ENCODE data around the gene ZNF579. TPM values are rescaled to one million over a fixed set of nuclear protein-coding genes. Genes with fewer than 3 reads are reported as not detected.
A peak's percentile ranks its signal among the peaks of the same experiment; 100 is the strongest.

ZNF579 gene
- total and polyA plus RNA-seq, 9 of the 15 experiments (the other 6 are each of a cell fraction or from before 2014, with no cell fraction given), result 0.06 to 15.9 (median 1.6) TPM

DNA sequence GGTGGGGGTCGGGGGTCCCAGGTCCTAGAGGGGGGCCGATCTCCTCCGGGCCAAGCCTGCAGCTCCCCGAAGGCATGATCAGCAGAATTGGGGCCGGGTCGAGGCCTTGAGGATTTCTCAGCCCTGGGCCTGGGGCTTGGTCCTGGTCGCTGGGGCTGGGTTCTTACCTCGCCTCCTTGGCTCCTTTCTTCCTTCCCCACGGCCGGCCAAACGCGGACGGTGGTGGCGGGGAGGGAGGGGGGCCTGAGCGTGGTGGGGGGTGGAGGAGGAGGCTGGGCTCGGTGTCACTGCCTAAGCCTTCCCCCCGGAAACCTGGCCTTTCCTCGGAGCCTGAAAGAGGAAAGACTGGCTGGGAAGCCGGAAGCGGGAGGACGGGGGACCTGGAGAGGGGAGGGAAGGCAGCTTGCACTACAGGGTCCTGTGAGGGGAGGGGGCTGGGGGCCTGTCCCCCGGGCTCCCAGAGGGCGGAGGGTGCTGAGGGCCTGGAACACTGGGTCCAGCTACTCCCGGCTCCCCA lies at the start of gene ZNF579 (continued):
- TF ChIP-seq, protein P1, sequence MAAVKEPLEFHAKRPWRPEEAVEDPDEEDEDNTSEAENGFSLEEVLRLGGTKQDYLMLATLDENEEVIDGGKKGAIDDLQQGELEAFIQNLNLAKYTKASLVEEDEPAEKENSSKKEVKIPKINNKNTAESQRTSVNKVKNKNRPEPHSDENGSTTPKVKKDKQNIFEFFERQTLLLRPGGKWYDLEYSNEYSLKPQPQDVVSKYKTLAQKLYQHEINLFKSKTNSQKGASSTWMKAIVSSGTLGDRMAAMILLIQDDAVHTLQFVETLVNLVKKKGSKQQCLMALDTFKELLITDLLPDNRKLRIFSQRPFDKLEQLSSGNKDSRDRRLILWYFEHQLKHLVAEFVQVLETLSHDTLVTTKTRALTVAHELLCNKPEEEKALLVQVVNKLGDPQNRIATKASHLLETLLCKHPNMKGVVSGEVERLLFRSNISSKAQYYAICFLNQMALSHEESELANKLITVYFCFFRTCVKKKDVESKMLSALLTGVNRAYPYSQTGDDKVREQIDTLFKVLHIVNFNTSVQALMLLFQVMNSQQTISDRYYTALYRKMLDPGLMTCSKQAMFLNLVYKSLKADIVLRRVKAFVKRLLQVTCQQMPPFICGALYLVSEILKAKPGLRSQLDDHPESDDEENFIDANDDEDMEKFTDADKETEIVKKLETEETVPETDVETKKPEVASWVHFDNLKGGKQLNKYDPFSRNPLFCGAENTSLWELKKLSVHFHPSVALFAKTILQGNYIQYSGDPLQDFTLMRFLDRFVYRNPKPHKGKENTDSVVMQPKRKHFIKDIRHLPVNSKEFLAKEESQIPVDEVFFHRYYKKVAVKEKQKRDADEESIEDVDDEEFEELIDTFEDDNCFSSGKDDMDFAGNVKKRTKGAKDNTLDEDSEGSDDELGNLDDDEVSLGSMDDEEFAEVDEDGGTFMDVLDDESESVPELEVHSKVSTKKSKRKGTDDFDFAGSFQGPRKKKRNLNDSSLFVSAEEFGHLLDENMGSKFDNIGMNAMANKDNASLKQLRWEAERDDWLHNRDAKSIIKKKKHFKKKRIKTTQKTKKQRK (IDR thresholded peaks at IDR 0.05; ENCODE audit: borderline replicate concordance, low read depth, low read length), result no peak
- TF ChIP-seq SAFB (IDR thresholded peaks at IDR 0.05; ENCODE audit: borderline replicate concordance, low read depth, low read length), result no peak
- no peak for TF ChIP-seq CREB1 (IDR thresholded peaks at IDR 0.05)
- no peak for TF ChIP-seq CREB1 (CRISPR knock-in tag; IDR thresholded peaks at IDR 0.05)
- TF ChIP-seq, protein P2, sequence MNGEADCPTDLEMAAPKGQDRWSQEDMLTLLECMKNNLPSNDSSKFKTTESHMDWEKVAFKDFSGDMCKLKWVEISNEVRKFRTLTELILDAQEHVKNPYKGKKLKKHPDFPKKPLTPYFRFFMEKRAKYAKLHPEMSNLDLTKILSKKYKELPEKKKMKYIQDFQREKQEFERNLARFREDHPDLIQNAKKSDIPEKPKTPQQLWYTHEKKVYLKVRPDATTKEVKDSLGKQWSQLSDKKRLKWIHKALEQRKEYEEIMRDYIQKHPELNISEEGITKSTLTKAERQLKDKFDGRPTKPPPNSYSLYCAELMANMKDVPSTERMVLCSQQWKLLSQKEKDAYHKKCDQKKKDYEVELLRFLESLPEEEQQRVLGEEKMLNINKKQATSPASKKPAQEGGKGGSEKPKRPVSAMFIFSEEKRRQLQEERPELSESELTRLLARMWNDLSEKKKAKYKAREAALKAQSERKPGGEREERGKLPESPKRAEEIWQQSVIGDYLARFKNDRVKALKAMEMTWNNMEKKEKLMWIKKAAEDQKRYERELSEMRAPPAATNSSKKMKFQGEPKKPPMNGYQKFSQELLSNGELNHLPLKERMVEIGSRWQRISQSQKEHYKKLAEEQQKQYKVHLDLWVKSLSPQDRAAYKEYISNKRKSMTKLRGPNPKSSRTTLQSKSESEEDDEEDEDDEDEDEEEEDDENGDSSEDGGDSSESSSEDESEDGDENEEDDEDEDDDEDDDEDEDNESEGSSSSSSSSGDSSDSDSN (IDR thresholded peaks at IDR 0.05; ENCODE audit: borderline replicate concordance in 1 of 2, low read depth in 2 of 2, low read length in 2 of 2), result peak; percentile 96 to 99
- TF ChIP-seq MYBL2 (IDR thresholded peaks at IDR 0.05; ENCODE audit: low read depth), result no peak
- no peak for TF ChIP-seq MYBL2 (CRISPR knock-in tag; IDR thresholded peaks at IDR 0.05; ENCODE audit: borderline replicate concordance)
- TF ChIP-seq ZNF583 (CRISPR knock-in tag; IDR thresholded peaks at IDR 0.05), result no peak
- no peak for TF ChIP-seq SRSF3 (IDR thresholded peaks at IDR 0.05; ENCODE audit: insufficient read depth, low read length)
- TF ChIP-seq ZNF217 (CRISPR knock-in tag; IDR thresholded peaks at IDR 0.05), result no peak
- TF ChIP-seq, protein P3, sequence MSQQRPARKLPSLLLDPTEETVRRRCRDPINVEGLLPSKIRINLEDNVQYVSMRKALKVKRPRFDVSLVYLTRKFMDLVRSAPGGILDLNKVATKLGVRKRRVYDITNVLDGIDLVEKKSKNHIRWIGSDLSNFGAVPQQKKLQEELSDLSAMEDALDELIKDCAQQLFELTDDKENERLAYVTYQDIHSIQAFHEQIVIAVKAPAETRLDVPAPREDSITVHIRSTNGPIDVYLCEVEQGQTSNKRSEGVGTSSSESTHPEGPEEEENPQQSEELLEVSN (IDR thresholded peaks at IDR 0.05; ENCODE audit: borderline replicate concordance in 1 of 2, extremely low read depth in 1 of 2, insufficient read depth in 1 of 2, insufficient read length in 1 of 2, low read depth in 1 of 2, low read length in 1 of 2, poor library complexity in 1 of 2, severe bottlenecking in 1 of 2), result no peak
- TF ChIP-seq SP2 (IDR thresholded peaks at IDR 0.05; ENCODE audit: extremely low read depth, low read depth, low read length, poor library complexity, severe bottlenecking), result no peak
- no peak for TF ChIP-seq ZC3H11A (IDR thresholded peaks at IDR 0.05; ENCODE audit: low read depth, low read length)
- TF ChIP-seq, protein P4, sequence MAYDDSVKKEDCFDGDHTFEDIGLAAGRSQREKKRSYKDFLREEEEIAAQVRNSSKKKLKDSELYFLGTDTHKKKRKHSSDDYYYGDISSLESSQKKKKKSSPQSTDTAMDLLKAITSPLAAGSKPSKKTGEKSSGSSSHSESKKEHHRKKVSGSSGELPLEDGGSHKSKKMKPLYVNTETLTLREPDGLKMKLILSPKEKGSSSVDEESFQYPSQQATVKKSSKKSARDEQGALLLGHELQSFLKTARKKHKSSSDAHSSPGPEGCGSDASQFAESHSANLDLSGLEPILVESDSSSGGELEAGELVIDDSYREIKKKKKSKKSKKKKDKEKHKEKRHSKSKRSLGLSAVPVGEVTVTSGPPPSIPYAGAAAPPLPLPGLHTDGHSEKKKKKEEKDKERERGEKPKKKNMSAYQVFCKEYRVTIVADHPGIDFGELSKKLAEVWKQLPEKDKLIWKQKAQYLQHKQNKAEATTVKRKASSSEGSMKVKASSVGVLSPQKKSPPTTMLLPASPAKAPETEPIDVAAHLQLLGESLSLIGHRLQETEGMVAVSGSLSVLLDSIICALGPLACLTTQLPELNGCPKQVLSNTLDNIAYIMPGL (CRISPR knock-in tag; IDR thresholded peaks at IDR 0.05), result no peak
- TF ChIP-seq MBD2 (IDR thresholded peaks at IDR 0.05; ENCODE audit: borderline replicate concordance, low read depth), result peak; percentile 36; the same call in 1 of the 2 replicates
- no peak for TF ChIP-seq PHB (CRISPR knock-in tag; IDR thresholded peaks at IDR 0.05)
- TF ChIP-seq ZNF124 (CRISPR knock-in tag; IDR thresholded peaks at IDR 0.05), result no peak

All from K562 (cell line).